ENCODE measurements around the gene ABHD5. TPM values are rescaled to one million over a fixed set of nuclear protein-coding genes. Genes with fewer than 3 reads are reported as not detected.
A peak's percentile ranks its signal among the peaks of the same experiment; 100 is the strongest.

The ABHD5 gene
- total and polyA plus RNA-seq, 2 of the 13 experiments (the other 11 are each of a cell fraction or from before 2014, with no cell fraction given): 4.5 to 13.3 TPM

DNA sequence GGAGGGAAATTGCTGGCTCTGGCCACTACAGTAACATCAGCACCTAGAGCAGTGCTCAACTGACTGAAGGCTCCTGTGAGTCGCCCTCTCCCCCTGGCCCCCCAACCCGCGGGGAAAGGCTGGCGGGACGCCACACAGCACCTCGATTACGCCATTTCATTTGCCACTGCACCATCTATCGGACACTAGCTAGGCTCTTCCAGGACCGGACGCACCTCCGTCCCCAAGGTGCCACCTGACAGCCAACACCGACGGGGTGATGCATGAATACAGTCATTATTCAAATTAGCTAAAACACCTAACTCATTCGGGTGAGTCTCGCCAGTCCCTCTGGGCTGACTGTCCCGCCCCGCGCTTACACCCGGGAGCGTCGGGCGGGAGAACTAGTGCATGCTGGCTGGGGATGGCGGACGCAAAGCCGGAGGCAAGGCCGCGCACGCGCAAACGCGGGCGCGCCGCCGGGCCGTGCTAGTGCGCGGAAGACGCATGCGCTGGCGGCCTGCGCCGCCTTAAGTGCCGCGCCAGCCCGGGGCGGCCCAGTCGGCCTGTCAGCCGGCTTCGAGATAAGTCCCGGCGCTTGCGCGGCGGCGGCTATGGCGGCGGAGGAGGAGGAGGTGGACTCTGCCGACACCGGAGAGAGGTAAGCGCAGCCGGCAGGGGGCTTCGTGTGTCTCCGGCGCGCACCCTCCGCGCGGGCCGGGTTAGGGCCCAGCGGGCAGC, at the start of gene ABHD5 (continued):
- TF ChIP-seq, protein P1, sequence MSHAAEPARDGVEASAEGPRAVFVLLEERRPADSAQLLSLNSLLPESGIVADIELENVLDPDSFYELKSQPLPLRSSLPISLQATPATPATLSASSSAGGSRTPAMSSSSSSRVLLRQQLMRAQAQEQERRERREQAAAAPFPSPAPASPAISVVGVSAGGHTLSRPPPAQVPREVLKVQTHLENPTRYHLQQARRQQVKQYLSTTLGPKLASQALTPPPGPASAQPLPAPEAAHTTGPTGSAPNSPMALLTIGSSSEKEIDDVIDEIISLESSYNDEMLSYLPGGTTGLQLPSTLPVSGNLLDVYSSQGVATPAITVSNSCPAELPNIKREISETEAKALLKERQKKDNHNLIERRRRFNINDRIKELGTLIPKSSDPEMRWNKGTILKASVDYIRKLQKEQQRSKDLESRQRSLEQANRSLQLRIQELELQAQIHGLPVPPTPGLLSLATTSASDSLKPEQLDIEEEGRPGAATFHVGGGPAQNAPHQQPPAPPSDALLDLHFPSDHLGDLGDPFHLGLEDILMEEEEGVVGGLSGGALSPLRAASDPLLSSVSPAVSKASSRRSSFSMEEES (CRISPR knock-in tag; IDR thresholded peaks at IDR 0.05): peak; percentile 75
- TF ChIP-seq RBFOX2 (IDR thresholded peaks at IDR 0.05; ENCODE audit: low read depth, low read length) (peak; percentile 85), ZBTB7B (CRISPR knock-in tag; IDR thresholded peaks at IDR 0.05) (peak; percentile 39), ZNF543 (CRISPR knock-in tag; IDR thresholded peaks at IDR 0.05) (peak; percentile 93), RBM22 (optimal IDR thresholded peaks at IDR 0.05; ENCODE audit: low read length) (no peak), NPAS2 (CRISPR knock-in tag; IDR thresholded peaks at IDR 0.05; ENCODE audit: borderline replicate concordance) (0 out of 2 replicates have a peak, but pooled peaks have one; percentile 23), ZC3H4 (CRISPR knock-in tag; IDR thresholded peaks at IDR 0.05; ENCODE audit: borderline replicate concordance) (0 out of 2 replicates have a peak, but pooled peaks have one; percentile 12), HOXA7 (CRISPR knock-in tag; IDR thresholded peaks at IDR 0.05) (no peak), NFKBIZ (CRISPR knock-in tag; IDR thresholded peaks at IDR 0.05) (no peak), CEBPG (CRISPR knock-in tag; IDR thresholded peaks at IDR 0.05) (0 out of 2 replicates have a peak, but pooled peaks have one; percentile 4), FOXO1 (CRISPR knock-in tag; IDR thresholded peaks at IDR 0.05) (0 out of 2 replicates have a peak, but pooled peaks have one; percentile 39), NFE2L1 (CRISPR knock-in tag; IDR thresholded peaks at IDR 0.05; ENCODE audit: borderline replicate concordance) (no peak; the same call in 1 of the 2 replicates)
- TF ChIP-seq, protein P2, sequence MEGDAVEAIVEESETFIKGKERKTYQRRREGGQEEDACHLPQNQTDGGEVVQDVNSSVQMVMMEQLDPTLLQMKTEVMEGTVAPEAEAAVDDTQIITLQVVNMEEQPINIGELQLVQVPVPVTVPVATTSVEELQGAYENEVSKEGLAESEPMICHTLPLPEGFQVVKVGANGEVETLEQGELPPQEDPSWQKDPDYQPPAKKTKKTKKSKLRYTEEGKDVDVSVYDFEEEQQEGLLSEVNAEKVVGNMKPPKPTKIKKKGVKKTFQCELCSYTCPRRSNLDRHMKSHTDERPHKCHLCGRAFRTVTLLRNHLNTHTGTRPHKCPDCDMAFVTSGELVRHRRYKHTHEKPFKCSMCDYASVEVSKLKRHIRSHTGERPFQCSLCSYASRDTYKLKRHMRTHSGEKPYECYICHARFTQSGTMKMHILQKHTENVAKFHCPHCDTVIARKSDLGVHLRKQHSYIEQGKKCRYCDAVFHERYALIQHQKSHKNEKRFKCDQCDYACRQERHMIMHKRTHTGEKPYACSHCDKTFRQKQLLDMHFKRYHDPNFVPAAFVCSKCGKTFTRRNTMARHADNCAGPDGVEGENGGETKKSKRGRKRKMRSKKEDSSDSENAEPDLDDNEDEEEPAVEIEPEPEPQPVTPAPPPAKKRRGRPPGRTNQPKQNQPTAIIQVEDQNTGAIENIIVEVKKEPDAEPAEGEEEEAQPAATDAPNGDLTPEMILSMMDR (CRISPR knock-in tag; IDR thresholded peaks at IDR 0.05): peak; percentile 58
- TF ChIP-seq, protein P3, sequence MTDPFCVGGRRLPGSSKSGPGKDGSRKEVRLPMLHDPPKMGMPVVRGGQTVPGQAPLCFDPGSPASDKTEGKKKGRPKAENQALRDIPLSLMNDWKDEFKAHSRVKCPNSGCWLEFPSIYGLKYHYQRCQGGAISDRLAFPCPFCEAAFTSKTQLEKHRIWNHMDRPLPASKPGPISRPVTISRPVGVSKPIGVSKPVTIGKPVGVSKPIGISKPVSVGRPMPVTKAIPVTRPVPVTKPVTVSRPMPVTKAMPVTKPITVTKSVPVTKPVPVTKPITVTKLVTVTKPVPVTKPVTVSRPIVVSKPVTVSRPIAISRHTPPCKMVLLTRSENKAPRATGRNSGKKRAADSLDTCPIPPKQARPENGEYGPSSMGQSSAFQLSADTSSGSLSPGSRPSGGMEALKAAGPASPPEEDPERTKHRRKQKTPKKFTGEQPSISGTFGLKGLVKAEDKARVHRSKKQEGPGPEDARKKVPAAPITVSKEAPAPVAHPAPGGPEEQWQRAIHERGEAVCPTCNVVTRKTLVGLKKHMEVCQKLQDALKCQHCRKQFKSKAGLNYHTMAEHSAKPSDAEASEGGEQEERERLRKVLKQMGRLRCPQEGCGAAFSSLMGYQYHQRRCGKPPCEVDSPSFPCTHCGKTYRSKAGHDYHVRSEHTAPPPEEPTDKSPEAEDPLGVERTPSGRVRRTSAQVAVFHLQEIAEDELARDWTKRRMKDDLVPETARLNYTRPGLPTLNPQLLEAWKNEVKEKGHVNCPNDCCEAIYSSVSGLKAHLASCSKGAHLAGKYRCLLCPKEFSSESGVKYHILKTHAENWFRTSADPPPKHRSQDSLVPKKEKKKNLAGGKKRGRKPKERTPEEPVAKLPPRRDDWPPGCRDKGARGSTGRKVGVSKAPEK (CRISPR knock-in tag; IDR thresholded peaks at IDR 0.05; ENCODE audit: borderline replicate concordance): peak; percentile 79; the same call in 1 of the 2 replicates
- TF ChIP-seq, protein P4, sequence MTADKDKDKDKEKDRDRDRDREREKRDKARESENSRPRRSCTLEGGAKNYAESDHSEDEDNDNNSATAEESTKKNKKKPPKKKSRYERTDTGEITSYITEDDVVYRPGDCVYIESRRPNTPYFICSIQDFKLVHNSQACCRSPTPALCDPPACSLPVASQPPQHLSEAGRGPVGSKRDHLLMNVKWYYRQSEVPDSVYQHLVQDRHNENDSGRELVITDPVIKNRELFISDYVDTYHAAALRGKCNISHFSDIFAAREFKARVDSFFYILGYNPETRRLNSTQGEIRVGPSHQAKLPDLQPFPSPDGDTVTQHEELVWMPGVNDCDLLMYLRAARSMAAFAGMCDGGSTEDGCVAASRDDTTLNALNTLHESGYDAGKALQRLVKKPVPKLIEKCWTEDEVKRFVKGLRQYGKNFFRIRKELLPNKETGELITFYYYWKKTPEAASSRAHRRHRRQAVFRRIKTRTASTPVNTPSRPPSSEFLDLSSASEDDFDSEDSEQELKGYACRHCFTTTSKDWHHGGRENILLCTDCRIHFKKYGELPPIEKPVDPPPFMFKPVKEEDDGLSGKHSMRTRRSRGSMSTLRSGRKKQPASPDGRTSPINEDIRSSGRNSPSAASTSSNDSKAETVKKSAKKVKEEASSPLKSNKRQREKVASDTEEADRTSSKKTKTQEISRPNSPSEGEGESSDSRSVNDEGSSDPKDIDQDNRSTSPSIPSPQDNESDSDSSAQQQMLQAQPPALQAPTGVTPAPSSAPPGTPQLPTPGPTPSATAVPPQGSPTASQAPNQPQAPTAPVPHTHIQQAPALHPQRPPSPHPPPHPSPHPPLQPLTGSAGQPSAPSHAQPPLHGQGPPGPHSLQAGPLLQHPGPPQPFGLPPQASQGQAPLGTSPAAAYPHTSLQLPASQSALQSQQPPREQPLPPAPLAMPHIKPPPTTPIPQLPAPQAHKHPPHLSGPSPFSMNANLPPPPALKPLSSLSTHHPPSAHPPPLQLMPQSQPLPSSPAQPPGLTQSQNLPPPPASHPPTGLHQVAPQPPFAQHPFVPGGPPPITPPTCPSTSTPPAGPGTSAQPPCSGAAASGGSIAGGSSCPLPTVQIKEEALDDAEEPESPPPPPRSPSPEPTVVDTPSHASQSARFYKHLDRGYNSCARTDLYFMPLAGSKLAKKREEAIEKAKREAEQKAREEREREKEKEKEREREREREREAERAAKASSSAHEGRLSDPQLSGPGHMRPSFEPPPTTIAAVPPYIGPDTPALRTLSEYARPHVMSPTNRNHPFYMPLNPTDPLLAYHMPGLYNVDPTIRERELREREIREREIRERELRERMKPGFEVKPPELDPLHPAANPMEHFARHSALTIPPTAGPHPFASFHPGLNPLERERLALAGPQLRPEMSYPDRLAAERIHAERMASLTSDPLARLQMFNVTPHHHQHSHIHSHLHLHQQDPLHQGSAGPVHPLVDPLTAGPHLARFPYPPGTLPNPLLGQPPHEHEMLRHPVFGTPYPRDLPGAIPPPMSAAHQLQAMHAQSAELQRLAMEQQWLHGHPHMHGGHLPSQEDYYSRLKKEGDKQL (CRISPR knock-in tag; IDR thresholded peaks at IDR 0.05; ENCODE audit: low read depth): no peak; the same call in 1 of the 2 replicates
- TF ChIP-seq, protein P5, sequence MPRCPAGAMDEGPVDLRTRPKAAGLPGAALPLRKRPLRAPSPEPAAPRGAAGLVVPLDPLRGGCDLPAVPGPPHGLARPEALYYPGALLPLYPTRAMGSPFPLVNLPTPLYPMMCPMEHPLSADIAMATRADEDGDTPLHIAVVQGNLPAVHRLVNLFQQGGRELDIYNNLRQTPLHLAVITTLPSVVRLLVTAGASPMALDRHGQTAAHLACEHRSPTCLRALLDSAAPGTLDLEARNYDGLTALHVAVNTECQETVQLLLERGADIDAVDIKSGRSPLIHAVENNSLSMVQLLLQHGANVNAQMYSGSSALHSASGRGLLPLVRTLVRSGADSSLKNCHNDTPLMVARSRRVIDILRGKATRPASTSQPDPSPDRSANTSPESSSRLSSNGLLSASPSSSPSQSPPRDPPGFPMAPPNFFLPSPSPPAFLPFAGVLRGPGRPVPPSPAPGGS (CRISPR knock-in tag; IDR thresholded peaks at IDR 0.05): no peak; the same call in 1 of the 2 replicates

Data from HepG2 (cell line).